ENCODE data around the gene FAM114A1.
"Not testable (repeated sequence)": the region's sequence is repeated elsewhere in the genome, so short reads cannot be mapped to it uniquely, and the experiment has no call there.

The FAM114A1 gene

DNA sequence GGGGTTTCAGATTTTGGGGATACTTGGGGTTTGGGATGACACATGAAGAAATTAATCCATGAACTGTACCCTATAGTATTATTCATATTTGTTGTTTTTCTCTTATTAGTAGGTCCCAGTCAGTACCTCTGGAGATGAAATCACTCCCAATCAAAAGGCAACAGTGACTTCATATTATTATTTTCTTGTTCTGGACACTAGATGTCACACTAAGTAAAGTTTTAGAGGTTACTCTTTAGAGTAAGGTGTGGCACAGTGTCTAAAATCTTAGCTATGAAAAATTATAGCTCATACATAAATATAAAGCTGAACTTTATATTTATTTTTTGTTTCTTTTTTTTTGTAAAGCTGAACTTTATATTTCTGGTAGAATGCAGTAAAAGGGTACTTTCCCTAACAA lies 35.1 kb downstream of the FAM114A1 start:
- DNase-seq (ENCODE audit: low read depth in 3 of 3) = no peak

DNA sequence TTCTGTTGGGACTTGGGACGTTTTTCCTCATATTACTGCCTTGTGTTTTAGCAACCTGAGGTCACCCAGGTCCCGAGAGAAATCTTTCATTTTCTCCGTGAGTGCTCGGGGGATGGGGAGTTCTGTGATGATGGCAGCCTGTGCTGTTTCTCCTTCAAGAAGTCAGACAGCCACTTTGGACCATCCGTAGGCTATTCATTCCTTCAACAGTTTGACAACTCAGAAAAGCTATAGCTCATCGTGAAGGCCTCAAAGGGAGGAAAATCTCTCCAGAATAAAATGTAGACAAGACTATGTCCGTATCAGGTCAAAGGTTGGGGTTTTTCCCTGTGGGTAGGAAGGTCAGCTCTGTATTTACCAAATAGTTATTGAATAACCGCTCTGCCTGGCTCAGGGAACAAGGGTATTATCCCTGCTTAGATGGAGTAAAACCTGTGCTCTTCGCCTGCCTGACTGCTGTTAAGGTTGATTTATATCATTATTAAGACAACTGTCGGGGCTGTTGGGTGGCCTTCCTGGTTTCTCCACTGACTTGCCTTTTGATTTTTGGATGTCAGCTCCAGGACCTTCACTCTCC lies 36.6 kb downstream of the FAM114A1 start:
- no peak for DNase-seq (ENCODE audit: low read depth in 3 of 3)

DNA sequence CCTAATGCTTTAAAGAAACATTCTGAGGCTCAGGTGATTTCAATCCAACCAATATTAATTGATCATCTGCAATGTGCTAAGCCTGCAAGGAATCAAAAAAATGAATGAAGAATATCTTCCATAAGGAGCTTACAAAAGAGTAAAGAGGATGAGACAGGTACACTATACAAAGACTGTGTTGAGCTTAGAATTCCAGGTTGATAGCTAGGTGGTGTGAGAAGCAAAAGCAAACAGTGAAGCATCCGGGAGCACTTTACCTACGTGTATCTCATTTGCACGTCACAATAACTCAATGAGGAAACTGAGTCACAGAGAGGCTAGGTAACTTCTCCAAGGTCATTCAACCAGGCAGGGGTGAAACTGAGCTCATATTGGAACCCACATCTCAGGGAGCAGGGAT lies 37.1 kb downstream of the FAM114A1 start:
- DNase-seq (ENCODE audit: low read depth in 3 of 3) = no peak

DNA sequence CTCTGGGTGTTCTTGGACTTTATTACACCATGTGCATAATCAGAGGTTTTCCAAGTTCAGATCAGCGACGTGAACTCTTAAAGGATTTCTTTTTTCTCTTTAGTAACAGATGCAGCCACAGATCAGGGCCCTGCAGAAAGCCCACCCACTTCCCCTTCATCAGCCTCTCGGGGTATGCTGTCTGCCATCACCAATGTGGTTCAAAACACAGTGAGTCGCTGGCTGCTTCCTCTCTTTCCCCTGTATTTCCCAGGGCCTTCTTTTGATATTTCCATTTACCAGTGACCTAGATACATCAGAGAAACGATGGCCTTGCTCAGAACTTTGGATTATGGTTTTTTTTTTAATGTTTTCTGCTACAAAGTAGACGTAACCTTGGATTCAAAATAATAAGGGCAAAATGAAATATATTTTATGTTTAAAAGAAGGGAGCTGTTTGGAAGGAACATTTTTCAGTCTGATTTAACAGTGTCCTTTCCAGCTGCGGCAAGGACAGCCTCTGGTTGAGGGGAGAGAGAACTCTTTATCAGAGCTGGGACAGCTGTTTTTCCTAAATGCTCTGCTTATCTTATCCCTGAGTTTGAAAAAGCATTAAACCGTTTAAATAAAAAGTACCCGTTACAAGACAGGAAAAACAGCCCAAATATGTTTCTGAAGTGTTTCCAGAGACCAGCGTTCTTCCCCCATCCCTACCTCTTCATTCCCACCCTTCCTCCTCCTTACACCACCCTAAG lies 38.2 kb downstream of the FAM114A1 start:
- no peak for DNase-seq (ENCODE audit: low read depth in 3 of 3)

DNA sequence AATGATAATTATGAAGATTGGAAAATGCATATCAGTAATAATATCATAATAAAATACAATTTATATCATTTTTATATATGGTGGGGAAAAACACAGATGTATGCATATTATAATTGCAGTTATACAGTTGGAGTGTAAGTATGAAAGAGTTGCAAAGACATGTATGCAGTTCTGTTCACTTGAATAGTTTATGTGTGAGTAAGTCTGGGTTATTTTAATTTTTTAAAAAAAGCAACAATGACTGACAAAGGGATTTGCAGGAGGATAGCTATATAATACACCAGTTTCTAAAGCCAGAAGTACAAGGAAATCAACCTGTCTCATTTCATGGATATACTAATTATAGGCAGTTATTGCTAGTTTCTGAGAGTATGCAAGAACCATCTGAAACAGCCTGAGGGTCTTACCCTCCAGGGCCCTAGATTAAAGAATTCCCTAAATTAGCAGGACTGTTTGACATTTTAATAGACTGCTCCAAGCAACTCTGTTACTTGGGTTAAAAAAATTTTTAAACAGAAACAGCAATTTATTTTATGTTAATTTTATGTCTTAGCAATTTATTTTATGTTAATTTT lies 40.2 kb downstream of the FAM114A1 start:
- DNase-seq (ENCODE audit: low read depth in 3 of 3) = no peak

GRCh38 chr4:38909015-38909414 lies 41.4 kb downstream of the FAM114A1 start:
- DNase-seq (ENCODE audit: low read depth in 3 of 3) = no peak

DNA sequence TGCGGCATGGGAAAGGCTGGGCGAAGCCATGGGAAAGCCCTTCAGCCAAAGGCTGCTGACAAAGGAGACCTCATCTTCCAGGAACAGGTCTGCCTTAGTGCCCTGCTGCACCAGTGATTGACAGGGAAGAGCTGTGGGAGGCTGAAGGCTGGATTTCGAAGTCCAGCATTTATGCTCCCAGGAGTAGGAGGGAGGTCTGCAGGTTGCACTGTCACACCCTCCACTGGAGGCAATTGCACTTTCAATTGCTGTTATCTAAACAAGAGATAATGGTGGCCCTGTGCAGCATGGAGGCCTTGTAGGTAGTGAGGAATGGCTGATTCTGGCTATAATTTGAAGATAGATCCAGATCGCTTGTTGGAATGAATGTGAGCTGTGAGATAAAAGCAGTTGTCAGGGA lies 43.7 kb downstream of the FAM114A1 start:
- DNase-seq (ENCODE audit: low read depth in 3 of 3) = no peak

- DNase-seq (ENCODE audit: low read depth in 3 of 3) = no peak
Observed at GRCh38 chr4:38914854-38915253, 47.2 kb downstream of the FAM114A1 start.

- DNase-seq (ENCODE audit: low read depth in 3 of 3) = not testable (repeated sequence)
Observed at GRCh38 chr4:38916267-38916666, 48.7 kb downstream of the FAM114A1 start.

GRCh38 chr4:38917481-38918025 lies 49.9 kb downstream of the FAM114A1 start:
- no peak for DNase-seq (ENCODE audit: low read depth in 3 of 3)

- no peak for DNase-seq (ENCODE audit: low read depth in 3 of 3)
Observed at GRCh38 chr4:38919494-38919893, 51.9 kb downstream of the FAM114A1 start.

- DNase-seq (ENCODE audit: low read depth in 3 of 3) = no peak
Observed at GRCh38 chr4:38920186-38920585, 52.6 kb downstream of the FAM114A1 start.

DNA sequence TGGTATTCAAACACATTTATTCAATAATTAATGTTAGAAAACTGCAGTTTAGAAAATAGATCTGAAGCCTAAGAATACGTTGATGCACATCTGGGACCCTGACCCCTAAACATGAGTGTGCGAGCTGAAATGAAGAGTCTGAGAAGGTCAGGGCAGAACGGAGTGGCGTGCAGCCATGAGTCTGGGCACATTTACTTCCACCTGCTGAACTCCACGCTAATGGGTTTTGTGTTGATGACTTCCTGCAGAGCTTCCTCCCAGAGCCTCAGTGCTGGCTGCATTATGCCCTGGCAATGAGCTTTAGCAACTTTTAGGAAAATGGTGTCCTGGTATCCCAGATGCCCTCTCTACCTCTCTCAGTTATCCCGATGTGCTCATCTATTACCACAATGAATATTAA lies 53.1 kb downstream of the FAM114A1 start:
- no peak for DNase-seq (ENCODE audit: low read depth in 3 of 3)

GRCh38 chr4:38921151-38921550 lies 53.5 kb downstream of the FAM114A1 start:
- no peak for DNase-seq (ENCODE audit: low read depth in 3 of 3)

- no peak for DNase-seq (ENCODE audit: low read depth in 3 of 3)
Observed at GRCh38 chr4:38923746-38924145, 56.1 kb downstream of the FAM114A1 start.

DNA sequence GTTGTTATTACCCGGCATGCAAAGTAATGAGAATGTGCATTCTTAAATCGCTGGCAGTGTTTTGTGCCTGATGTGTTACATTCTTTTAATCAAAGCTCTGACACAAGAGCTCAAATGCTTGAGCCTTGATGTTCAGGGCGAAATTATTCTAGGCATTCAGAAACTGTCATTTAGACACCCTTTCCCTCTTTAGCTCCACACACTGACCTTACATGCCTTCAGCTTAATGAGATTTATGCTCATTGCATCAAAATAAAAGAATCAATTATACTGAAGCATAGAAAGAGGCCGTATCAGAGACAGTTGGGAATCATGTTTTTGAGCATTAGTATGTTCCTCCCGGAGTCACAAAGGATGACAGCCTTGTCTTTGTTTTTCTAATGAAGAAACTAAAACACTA lies 56.7 kb downstream of the FAM114A1 start:
- DNase-seq (ENCODE audit: low read depth in 3 of 3) = no peak

- no peak for DNase-seq (ENCODE audit: low read depth in 3 of 3)
Observed at GRCh38 chr4:38925492-38926413, 58.1 kb downstream of the FAM114A1 start.

GRCh38 chr4:38926896-38927295 lies 59.3 kb downstream of the FAM114A1 start:
- no peak for DNase-seq (ENCODE audit: low read depth in 3 of 3)

- DNase-seq (ENCODE audit: low read depth in 3 of 3) = no peak
Observed at GRCh38 chr4:38928568-38928967, 61.0 kb downstream of the FAM114A1 start.

GRCh38 chr4:38928974-38929373 lies 61.4 kb downstream of the FAM114A1 start:
- no peak for DNase-seq (ENCODE audit: low read depth in 3 of 3)

DNA sequence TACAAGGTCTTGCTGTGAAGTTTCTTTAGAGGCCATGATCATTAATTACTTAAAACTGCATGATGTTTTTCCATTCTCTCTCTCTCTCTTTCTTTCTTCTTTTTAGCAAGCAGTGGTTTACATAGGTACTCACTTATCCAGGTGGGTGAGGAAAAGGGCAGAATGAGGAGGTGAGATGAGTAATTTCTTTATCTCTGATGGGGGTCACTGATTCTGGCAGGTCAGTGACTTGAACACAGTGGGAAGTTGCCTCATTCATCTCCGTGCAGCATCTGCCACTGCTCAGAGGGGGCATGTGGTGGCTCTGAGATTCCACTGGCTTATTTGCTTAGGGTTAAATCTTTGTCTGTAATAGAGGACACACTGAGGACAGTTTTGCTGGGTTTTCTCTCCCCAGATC lies 62.6 kb downstream of the FAM114A1 start:
- no peak for DNase-seq (ENCODE audit: low read depth in 3 of 3)

DNA sequence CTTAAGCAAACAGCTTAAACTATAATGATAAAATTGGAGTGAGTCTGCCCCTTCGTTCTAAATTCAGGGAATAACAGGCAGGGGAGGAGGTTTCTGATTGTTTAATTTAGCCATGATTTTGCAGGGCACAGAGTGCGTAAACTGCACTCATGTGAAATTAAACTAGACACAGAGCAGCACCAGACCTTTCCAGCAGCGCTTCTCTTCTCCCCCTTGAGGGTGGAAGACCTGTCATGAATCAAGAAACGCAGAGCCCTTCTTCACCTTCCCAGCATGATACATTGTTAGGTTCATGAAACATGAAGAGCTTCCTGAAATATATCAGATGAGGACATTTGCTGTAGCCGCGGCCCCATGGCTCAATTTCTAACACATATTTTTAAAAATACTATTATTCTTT lies 63.1 kb downstream of the FAM114A1 start:
- DNase-seq (ENCODE audit: low read depth in 3 of 3) = no peak

All from stimulated activated CD4-positive, alpha-beta T cell treated with anti-CD3 and anti-CD28 coated beads, TNF-alpha, amount 100 ng/mL, for 24 hours (primary cell).